GM23338 (cell line): ENCODE results near the gene PDE7B. TPM values are rescaled to one million over a fixed set of nuclear protein-coding genes. Genes with fewer than 3 reads are reported as not detected.

Experiments used
- EZH2 ChIP-seq: fragments of 200-600 bp; sonication (generic); IDR thresholded peaks from one replicate; pipeline ENCODE4 v1.8.0; 2017; ENCODE audit warnings: antibody characterized with exemption, mild to moderate bottlenecking, low read depth; ENCODE audit not compliant: unreplicated experiment
- JUNB ChIP-seq: IDR thresholded peaks from one replicate; pipeline ENCODE4 v1.6.1; 2016; ENCODE audit warnings: antibody characterized with exemption; ENCODE audit not compliant: unreplicated experiment
- REST ChIP-seq: IDR thresholded peaks from one replicate; pipeline ENCODE4 v1.6.1; 2018; ENCODE audit warnings: antibody characterized with exemption; ENCODE audit not compliant: unreplicated experiment
- polyA plus RNA-seq: library from polyadenylated mRNA; unstranded; fragments of >200 nt; fragmentation: Nextera tagmentation; extraction: Ambion mirVana; gene quantifications from 2 replicates; pipeline ENCODE4 v1.2.1, GENCODE V29; 2016
- total RNA-seq: library from RNA; depleted of rRNA; stranded (reverse); fragments of >200 nt; shearing (Covaris generic); gene quantifications from 2 replicates; pipeline ENCODE4 v1.2.3, GENCODE V29; 2014
- TF ChIP-seq, protein P1 (sequence below): fragments of 250-450 bp; sonication (Bioruptor Pico); IDR thresholded peaks from 2 replicates; pipeline ENCODE4 v1.5.0; 2020; ENCODE audit warnings: mild to moderate bottlenecking, moderate library complexity
- TF ChIP-seq, protein P2 (sequence below), 2 experiments: fragments of 200-600 bp in 1 of 2; sonication (generic) in 1 of 2; conservative IDR thresholded peaks; 2 replicates each; pipeline versions ENCODE4 v1.5.1 to v1.6.1; 2016 to 2017; ENCODE audit warnings: antibody characterized with exemption in 2 of 2, low read depth in 2 of 2, mild to moderate bottlenecking in 2 of 2, moderate library complexity in 1 of 2

The PDE7B gene
- total and polyA plus RNA-seq, 2 experiments from 2014 or later, result 0.07 TPM; not detected in 1

GRCh38 chr6:136160250-136160649 lies 308.7 kb downstream of the PDE7B start (continued):
- TF ChIP-seq, protein P1, sequence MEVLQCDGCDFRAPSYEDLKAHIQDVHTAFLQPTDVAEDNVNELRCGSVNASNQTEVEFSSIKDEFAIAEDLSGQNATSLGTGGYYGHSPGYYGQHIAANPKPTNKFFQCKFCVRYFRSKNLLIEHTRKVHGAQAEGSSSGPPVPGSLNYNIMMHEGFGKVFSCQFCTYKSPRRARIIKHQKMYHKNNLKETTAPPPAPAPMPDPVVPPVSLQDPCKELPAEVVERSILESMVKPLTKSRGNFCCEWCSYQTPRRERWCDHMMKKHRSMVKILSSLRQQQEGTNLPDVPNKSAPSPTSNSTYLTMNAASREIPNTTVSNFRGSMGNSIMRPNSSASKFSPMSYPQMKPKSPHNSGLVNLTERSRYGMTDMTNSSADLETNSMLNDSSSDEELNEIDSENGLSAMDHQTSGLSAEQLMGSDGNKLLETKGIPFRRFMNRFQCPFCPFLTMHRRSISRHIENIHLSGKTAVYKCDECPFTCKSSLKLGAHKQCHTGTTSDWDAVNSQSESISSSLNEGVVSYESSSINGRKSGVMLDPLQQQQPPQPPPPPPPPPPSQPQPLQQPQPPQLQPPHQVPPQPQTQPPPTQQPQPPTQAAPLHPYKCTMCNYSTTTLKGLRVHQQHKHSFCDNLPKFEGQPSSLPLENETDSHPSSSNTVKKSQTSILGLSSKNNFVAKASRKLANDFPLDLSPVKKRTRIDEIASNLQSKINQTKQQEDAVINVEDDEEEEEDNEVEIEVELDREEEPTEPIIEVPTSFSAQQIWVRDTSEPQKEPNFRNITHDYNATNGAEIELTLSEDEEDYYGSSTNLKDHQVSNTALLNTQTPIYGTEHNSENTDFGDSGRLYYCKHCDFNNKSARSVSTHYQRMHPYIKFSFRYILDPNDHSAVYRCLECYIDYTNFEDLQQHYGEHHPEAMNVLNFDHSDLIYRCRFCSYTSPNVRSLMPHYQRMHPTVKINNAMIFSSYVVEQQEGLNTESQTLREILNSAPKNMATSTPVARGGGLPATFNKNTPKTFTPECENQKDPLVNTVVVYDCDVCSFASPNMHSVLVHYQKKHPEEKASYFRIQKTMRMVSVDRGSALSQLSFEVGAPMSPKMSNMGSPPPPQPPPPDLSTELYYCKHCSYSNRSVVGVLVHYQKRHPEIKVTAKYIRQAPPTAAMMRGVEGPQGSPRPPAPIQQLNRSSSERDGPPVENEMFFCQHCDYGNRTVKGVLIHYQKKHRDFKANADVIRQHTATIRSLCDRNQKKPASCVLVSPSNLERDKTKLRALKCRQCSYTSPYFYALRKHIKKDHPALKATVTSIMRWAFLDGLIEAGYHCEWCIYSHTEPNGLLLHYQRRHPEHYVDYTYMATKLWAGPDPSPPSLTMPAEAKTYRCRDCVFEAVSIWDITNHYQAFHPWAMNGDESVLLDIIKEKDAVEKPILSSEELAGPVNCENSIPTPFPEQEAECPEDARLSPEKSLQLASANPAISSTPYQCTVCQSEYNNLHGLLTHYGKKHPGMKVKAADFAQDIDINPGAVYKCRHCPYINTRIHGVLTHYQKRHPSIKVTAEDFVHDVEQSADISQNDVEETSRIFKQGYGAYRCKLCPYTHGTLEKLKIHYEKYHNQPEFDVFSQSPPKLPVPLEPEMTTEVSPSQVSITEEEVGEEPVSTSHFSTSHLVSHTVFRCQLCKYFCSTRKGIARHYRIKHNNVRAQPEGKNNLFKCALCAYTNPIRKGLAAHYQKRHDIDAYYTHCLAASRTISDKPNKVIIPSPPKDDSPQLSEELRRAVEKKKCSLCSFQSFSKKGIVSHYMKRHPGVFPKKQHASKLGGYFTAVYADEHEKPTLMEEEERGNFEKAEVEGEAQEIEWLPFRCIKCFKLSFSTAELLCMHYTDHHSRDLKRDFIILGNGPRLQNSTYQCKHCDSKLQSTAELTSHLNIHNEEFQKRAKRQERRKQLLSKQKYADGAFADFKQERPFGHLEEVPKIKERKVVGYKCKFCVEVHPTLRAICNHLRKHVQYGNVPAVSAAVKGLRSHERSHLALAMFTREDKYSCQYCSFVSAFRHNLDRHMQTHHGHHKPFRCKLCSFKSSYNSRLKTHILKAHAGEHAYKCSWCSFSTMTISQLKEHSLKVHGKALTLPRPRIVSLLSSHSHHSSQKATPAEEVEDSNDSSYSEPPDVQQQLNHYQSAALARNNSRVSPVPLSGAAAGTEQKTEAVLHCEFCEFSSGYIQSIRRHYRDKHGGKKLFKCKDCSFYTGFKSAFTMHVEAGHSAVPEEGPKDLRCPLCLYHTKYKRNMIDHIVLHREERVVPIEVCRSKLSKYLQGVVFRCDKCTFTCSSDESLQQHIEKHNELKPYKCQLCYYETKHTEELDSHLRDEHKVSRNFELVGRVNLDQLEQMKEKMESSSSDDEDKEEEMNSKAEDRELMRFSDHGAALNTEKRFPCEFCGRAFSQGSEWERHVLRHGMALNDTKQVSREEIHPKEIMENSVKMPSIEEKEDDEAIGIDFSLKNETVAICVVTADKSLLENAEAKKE (CRISPR knock-in tag), result no peak
- no peak for TF ChIP-seq EZH2
- TF ChIP-seq JUNB, result no peak
- TF ChIP-seq, protein P2, sequence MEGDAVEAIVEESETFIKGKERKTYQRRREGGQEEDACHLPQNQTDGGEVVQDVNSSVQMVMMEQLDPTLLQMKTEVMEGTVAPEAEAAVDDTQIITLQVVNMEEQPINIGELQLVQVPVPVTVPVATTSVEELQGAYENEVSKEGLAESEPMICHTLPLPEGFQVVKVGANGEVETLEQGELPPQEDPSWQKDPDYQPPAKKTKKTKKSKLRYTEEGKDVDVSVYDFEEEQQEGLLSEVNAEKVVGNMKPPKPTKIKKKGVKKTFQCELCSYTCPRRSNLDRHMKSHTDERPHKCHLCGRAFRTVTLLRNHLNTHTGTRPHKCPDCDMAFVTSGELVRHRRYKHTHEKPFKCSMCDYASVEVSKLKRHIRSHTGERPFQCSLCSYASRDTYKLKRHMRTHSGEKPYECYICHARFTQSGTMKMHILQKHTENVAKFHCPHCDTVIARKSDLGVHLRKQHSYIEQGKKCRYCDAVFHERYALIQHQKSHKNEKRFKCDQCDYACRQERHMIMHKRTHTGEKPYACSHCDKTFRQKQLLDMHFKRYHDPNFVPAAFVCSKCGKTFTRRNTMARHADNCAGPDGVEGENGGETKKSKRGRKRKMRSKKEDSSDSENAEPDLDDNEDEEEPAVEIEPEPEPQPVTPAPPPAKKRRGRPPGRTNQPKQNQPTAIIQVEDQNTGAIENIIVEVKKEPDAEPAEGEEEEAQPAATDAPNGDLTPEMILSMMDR (conservative IDR thresholded peaks at IDR 0.05; ENCODE audit: low read depth in 2 of 2), result no peak
- no peak for TF ChIP-seq REST
